Neural progenitor cell (in vitro differentiated cells): ENCODE data around the gene SIAH3. TPM values are rescaled to one million over a fixed set of nuclear protein-coding genes. Genes with fewer than 3 reads are reported as not detected.

Source experiments
- DNase-seq: peaks from one replicate; pipeline ENCODE4 v3.0.0-alpha.2; 2016; ENCODE audit warnings: low spot score
- H2AFZ ChIP-seq: fragments of 200-600 bp; sonication (generic); replicated peaks from 2 replicates; pipeline ENCODE4 v1.6.1; 2016; ENCODE audit warnings: antibody characterized with exemption
- H3F3A ChIP-seq: fragments of 200-600 bp; sonication (generic); 2 replicates; pipeline ENCODE4 v1.6.1; 2016; ENCODE audit warnings: antibody characterized with exemption, low read depth
- H3K27ac ChIP-seq: fragments of 200-600 bp; sonication (generic); 2 replicates; pipeline ENCODE4 v1.5.1; 2016; ENCODE audit warnings: mild to moderate bottlenecking
- H3K27me3 ChIP-seq: fragments of 200-600 bp; sonication (generic); 2 replicates; pipeline ENCODE4 v1.6.1; 2016; ENCODE audit warnings: mild to moderate bottlenecking, moderate library complexity
- H3K36me3 ChIP-seq: fragments of 200-600 bp; sonication (generic); 2 replicates; pipeline ENCODE4 v1.5.1; 2016
- H3K4me1 ChIP-seq: fragments of 200-600 bp; sonication (generic); 2 replicates; pipeline ENCODE4 v1.6.1; 2016; ENCODE audit warnings: mixed run types
- H3K4me2 ChIP-seq: fragments of 200-600 bp; sonication (generic); 2 replicates; pipeline ENCODE4 v1.6.1; 2016
- H3K4me3 ChIP-seq: fragments of 200-600 bp; sonication (generic); 2 replicates; pipeline ENCODE4 v1.5.1; 2016
- H3K79me2 ChIP-seq: fragments of 200-600 bp; sonication (generic); 2 replicates; pipeline ENCODE4 v1.6.1; 2016; ENCODE audit warnings: low read depth
- H3K9ac ChIP-seq: fragments of 200-600 bp; sonication (generic); 2 replicates; pipeline ENCODE4 v1.6.1; 2016
- H3K9me3 ChIP-seq: fragments of 200-600 bp; sonication (generic); 2 replicates; pipeline ENCODE4 v1.5.1; 2016; ENCODE audit warnings: low read depth
- H4K20me1 ChIP-seq: fragments of 200-600 bp; sonication (generic); 2 replicates; pipeline ENCODE4 v1.6.1; 2016; ENCODE audit warnings: low read depth
- H3K27ac Mint-ChIP-seq: 3 replicates; pipeline ENCODE4 v1.8.0; 2021; ENCODE audit warnings: mixed read lengths
- H3K27me3 Mint-ChIP-seq: 2 replicates; pipeline ENCODE4 v1.8.0; 2022; ENCODE audit warnings: low read depth, mild to moderate bottlenecking, inconsistent platforms, moderate library complexity, mixed read lengths; ENCODE audit not compliant: insufficient read depth
- H3K36me3 Mint-ChIP-seq: 3 replicates; pipeline ENCODE4 v1.8.0; 2021; ENCODE audit warnings: mixed read lengths
- H3K4me1 Mint-ChIP-seq: 3 replicates; pipeline ENCODE4 v1.8.0; 2021; ENCODE audit warnings: mixed read lengths
- H3K4me3 Mint-ChIP-seq: 3 replicates; pipeline ENCODE4 v1.8.0; 2021; ENCODE audit warnings: mild to moderate bottlenecking, moderate library complexity, mixed read lengths
- H3K9me3 Mint-ChIP-seq: 3 replicates; pipeline ENCODE4 v1.8.0; 2020; ENCODE audit warnings: mixed read lengths
- EZH2 ChIP-seq: fragments of 200-600 bp; sonication (generic); IDR thresholded peaks from 2 replicates; pipeline ENCODE4 v1.6.1; 2017; ENCODE audit warnings: antibody characterized with exemption, mild to moderate bottlenecking, moderate library complexity
- EZH2phosphoT487 ChIP-seq: fragments of 200-600 bp; sonication (generic); IDR thresholded peaks from 2 replicates; pipeline ENCODE4 v1.6.1; 2017; ENCODE audit warnings: antibody characterized with exemption
- total RNA-seq: library from RNA; depleted of rRNA; stranded (reverse); fragments of >200 nt; gene quantifications from 2 replicates; pipeline ENCODE4 v1.2.3, GENCODE V29; 2015; ENCODE audit warnings: low replicate concordance
- TF ChIP-seq, protein P1 (sequence below): fragments of 200-600 bp; sonication (generic); IDR thresholded peaks from 2 replicates; pipeline ENCODE4 v1.5.1; 2017; ENCODE audit warnings: antibody characterized with exemption, mild to moderate bottlenecking

The SIAH3 gene
- total RNA-seq, 1 donor from 2014 or later: not detected

DNA sequence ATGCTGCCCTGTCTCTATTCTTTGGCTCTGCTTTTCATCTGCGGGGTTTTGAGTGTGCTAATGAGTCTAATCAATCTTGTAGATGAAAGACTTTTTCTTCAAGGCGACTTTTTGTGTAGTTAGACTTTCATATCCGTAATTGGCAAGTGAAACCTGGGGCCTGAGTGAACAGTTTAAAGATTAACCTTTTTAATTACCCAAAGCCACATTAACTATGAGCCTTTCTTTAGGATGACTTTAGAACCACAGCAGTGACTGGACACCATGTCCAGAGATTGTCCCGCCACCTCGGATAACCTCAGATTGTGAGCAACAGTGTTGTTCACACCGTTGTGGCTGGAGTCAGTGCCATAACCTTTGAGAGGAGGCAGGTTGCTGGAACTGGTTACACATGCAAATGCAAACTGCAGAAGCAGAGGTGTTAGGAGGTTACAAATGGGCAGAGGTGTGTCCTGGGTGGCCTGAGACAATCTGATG lies 58.7 kb downstream of the SIAH3 start:
- no peaks in the 10 kb centered on the region for H3K79me2 ChIP-seq
- H3F3A ChIP-seq: no peaks in the 10 kb centered on the region
- no peak for DNase-seq
- Mint-ChIP-seq H3K4me1 (peaks cover 33% of the 10 kb centered on the region), H3K4me3 (no peak overlapping the region), H3K9me3 (peaks cover 8% of the 10 kb centered on the region), H3K27ac (no peak overlapping the region), H3K36me3 (no peaks in the 10 kb centered on the region), H3K27me3 (peaks cover 2% of the 10 kb centered on the region)
- H3K4me3 ChIP-seq: no peak overlapping the region
- H3K4me2 ChIP-seq: no peak overlapping the region
- no peaks in the 10 kb centered on the region for H3K27me3 ChIP-seq
- H4K20me1 ChIP-seq: no peaks in the 10 kb centered on the region
- TF ChIP-seq EZH2 (no peak), EZH2phosphoT487 (no peak)
- TF ChIP-seq, protein P1, sequence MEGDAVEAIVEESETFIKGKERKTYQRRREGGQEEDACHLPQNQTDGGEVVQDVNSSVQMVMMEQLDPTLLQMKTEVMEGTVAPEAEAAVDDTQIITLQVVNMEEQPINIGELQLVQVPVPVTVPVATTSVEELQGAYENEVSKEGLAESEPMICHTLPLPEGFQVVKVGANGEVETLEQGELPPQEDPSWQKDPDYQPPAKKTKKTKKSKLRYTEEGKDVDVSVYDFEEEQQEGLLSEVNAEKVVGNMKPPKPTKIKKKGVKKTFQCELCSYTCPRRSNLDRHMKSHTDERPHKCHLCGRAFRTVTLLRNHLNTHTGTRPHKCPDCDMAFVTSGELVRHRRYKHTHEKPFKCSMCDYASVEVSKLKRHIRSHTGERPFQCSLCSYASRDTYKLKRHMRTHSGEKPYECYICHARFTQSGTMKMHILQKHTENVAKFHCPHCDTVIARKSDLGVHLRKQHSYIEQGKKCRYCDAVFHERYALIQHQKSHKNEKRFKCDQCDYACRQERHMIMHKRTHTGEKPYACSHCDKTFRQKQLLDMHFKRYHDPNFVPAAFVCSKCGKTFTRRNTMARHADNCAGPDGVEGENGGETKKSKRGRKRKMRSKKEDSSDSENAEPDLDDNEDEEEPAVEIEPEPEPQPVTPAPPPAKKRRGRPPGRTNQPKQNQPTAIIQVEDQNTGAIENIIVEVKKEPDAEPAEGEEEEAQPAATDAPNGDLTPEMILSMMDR: no peak
- H3K9ac ChIP-seq: no peak overlapping the region
- no peak overlapping the region for H2AFZ ChIP-seq
- no peak overlapping the region for H3K27ac ChIP-seq
- H3K36me3 ChIP-seq: no peaks in the 10 kb centered on the region
- H3K4me1 ChIP-seq: peaks cover 8% of the 10 kb centered on the region
- H3K9me3 ChIP-seq: no peaks in the 10 kb centered on the region

DNA sequence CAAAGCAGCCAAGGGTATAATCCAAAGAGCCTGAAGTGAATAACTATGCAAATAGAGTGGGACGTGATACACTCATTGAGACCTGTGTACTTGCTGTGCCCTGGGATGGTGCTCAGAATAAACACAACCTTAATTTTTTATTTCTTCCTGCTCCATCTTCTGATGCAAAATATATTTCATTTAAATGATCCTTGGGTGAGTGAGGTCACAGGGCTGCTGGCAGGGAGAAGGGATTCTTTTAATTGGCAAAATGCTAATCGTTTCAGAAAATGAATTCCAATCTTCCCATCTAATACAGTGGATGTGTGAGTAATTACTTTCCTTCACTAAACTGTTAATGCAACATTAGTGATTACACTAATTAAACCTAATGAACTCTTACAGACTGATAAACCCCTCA lies 63.5 kb downstream of the SIAH3 start:
- H3K36me3 Mint-ChIP-seq: no peaks in the 10 kb centered on the region
- no peaks in the 10 kb centered on the region for H3K36me3 ChIP-seq
- H3K79me2 ChIP-seq: no peaks in the 10 kb centered on the region
- H3K9me3 ChIP-seq: no peaks in the 10 kb centered on the region
- peaks cover 2% of the 10 kb centered on the region for H3K27me3 Mint-ChIP-seq
- H3K4me2 ChIP-seq: no peak overlapping the region
- no peak for DNase-seq
- H3K27ac ChIP-seq: no peak overlapping the region
- H3K27me3 ChIP-seq: no peaks in the 10 kb centered on the region
- H3K4me1 ChIP-seq: no peaks in the 10 kb centered on the region
- H3K4me1 Mint-ChIP-seq: peaks cover 30% of the 10 kb centered on the region
- no peak overlapping the region for H3K4me3 ChIP-seq
- no peak for TF ChIP-seq EZH2phosphoT487
- TF ChIP-seq EZH2: no peak
- TF ChIP-seq, protein P1: no peak
- no peak overlapping the region for H2AFZ ChIP-seq
- no peaks in the 10 kb centered on the region for H3F3A ChIP-seq
- H3K9ac ChIP-seq: no peak overlapping the region
- no peak overlapping the region for H3K4me3 Mint-ChIP-seq
- no peaks in the 10 kb centered on the region for H4K20me1 ChIP-seq
- H3K9me3 Mint-ChIP-seq: peaks cover 3% of the 10 kb centered on the region
- no peak overlapping the region for H3K27ac Mint-ChIP-seq

DNA sequence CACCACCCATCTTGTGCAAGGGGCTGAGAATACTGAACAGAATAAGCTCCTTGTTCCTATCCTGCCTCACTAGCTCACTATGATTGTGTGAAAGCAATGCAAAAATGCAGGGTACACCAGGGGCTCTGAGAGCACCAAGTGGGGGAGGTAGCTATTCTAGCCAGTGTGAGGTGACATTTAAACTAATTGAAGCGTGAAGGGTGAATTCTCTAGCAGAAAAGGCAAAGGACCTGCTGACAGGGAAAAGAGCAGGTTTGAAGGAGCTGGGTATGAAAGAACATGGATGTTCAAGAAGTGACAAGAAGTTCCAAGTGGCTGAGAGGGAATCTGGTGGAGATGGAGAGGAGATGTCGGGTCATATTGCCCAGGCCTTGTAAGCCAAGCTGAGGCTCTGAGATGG lies 64.2 kb downstream of the SIAH3 start:
- Histone ChIP-seq H2AFZ (no peak overlapping the region), H3K4me1 (no peaks in the 10 kb centered on the region), H3K79me2 (no peaks in the 10 kb centered on the region), H3K4me3 (no peak overlapping the region), H3F3A (no peaks in the 10 kb centered on the region), H3K9ac (no peak overlapping the region), H3K9me3 (no peaks in the 10 kb centered on the region), H3K27ac (no peak overlapping the region), H4K20me1 (no peaks in the 10 kb centered on the region), H3K4me2 (no peak overlapping the region), H3K36me3 (no peaks in the 10 kb centered on the region), H3K27me3 (no peaks in the 10 kb centered on the region)
- Mint-ChIP-seq H3K27ac (peak overlapping the region; percentile 1), H3K4me3 (no peak overlapping the region), H3K4me1 (peaks cover 37% of the 10 kb centered on the region), H3K27me3 (no peaks in the 10 kb centered on the region), H3K9me3 (peaks cover 3% of the 10 kb centered on the region), H3K36me3 (no peaks in the 10 kb centered on the region)
- TF ChIP-seq EZH2phosphoT487 (no peak), EZH2 (no peak)
- TF ChIP-seq, protein P1: no peak
- DNase-seq: no peak
